BJ (cell line): Measurements from ENCODE around the gene SERGEF. TPM values are rescaled to one million over a fixed set of nuclear protein-coding genes. Genes with fewer than 3 reads are reported as not detected.

Experiments used
- CTCF ChIA-PET: fragments of 350-600 bp; formaldehyde crosslinking; extraction: SDS; loops from one replicate; lab custom pipeline; 2021; ENCODE audit warnings: antibody characterized with exemption, inconsistent platforms; lab: Yijun Ruan, JAX
- POLR2A ChIA-PET: fragments of 300-600 bp; sonication (Branson Sonifier 250); formaldehyde crosslinking; extraction: SDS; loops from one replicate; lab custom pipeline; 2021; ENCODE audit warnings: antibody characterized with exemption; lab: Charles Lee
- DNase-seq: peaks from one replicate; pipeline ENCODE4 v3.0.0-alpha.2; 2011; ENCODE audit warnings: low read depth
- H3K27me3 ChIP-seq: 2 replicates; pipeline ENCODE4 v1.6.0; 2011; ENCODE audit warnings: low read length; ENCODE audit not compliant: control insufficient read depth, insufficient read depth
- H3K36me3 ChIP-seq: 2 replicates; pipeline ENCODE4 v1.5.1; 2011; ENCODE audit warnings: low read length; ENCODE audit not compliant: control insufficient read depth, insufficient read depth
- H3K4me3 ChIP-seq: 2 replicates; pipeline ENCODE4 v1.5.1; 2011; ENCODE audit warnings: low read depth, mild to moderate bottlenecking, control low read depth, low read length
- polyA plus RNA-seq: library from polyadenylated mRNA; depleted of rRNA; stranded (reverse); fragments of >200 nt; gene quantifications from 2 replicates; pipeline ENCODE4 v1.2.3, GENCODE V29; 2011
- TF ChIP-seq, protein P1 (sequence below): IDR thresholded peaks from 2 replicates; pipeline ENCODE4 v1.5.1; 2011; ENCODE audit warnings: low read depth, mild to moderate bottlenecking, control low read depth, inconsistent platforms, low read length, moderate library complexity; ENCODE audit not compliant: insufficient read depth

SERGEF gene
- polyA plus RNA-seq, 1 experiment: 17.4 TPM

- TF ChIP-seq, protein P1, sequence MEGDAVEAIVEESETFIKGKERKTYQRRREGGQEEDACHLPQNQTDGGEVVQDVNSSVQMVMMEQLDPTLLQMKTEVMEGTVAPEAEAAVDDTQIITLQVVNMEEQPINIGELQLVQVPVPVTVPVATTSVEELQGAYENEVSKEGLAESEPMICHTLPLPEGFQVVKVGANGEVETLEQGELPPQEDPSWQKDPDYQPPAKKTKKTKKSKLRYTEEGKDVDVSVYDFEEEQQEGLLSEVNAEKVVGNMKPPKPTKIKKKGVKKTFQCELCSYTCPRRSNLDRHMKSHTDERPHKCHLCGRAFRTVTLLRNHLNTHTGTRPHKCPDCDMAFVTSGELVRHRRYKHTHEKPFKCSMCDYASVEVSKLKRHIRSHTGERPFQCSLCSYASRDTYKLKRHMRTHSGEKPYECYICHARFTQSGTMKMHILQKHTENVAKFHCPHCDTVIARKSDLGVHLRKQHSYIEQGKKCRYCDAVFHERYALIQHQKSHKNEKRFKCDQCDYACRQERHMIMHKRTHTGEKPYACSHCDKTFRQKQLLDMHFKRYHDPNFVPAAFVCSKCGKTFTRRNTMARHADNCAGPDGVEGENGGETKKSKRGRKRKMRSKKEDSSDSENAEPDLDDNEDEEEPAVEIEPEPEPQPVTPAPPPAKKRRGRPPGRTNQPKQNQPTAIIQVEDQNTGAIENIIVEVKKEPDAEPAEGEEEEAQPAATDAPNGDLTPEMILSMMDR: no peak
- Histone ChIP-seq H3K4me3 (no peak overlapping the region), H3K36me3 (peaks cover 1% of the 10 kb centered on the region; the same call in 1 of the 2 replicates), H3K27me3 (no peaks in the 10 kb centered on the region)
- no peak for DNase-seq
- CTCF ChIA-PET: interaction anchor here (0.6 to 27.4 kb wide), 9 partner anchors 8 to 394 kb away, joined by 3 to 533 read pairs (median 6); partner anchors contain the start of genes KCNC1 and SAAL1
- POLR2A ChIA-PET: no interaction called here
Observed at GRCh38 chr11:17992916-17993315, 19.9 kb downstream of the SERGEF start.

DNA sequence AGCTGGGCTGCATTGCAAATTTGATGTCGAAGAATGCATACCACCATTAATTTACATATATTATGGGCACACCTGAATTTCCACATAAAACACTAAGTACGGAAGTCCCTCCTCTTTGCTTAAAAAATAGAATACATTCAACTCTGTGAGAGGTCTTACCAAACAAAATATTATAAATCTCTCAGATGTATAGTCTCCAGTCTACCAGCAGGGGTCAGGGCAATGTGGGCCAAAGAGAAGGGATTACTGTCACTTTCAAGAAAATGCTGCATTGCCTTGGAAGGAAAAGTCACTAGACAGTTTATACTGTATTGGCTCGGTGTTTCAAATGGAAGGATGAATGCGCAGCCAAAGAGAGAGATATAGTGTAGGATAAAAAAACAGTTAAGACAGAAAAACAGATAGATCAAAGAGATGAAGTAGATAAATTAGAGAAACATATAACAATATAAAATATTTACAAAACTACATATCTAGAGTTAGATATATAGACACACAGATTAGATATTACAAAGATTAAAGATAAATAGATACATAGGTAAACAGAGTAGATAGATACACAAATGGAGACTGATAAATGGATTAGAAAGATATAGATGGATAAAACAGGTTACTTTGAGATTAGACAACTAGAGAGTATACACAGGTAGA lies 20.9 kb downstream of the SERGEF start:
- ChIA-PET CTCF (interaction anchor here (0.6 to 27.4 kb wide), 15 partner anchors 9 to 253 kb away, joined by 3 to 533 read pairs (median 6); partner anchors contain the start of genes KCNC1 and SAAL1), POLR2A (no interaction called here)
- Histone ChIP-seq H3K36me3 (peaks cover 1% of the 10 kb centered on the region; the same call in 1 of the 2 replicates), H3K4me3 (no peak overlapping the region), H3K27me3 (no peaks in the 10 kb centered on the region)
- DNase-seq: no peak
- TF ChIP-seq, protein P1: peak; percentile 89

DNA sequence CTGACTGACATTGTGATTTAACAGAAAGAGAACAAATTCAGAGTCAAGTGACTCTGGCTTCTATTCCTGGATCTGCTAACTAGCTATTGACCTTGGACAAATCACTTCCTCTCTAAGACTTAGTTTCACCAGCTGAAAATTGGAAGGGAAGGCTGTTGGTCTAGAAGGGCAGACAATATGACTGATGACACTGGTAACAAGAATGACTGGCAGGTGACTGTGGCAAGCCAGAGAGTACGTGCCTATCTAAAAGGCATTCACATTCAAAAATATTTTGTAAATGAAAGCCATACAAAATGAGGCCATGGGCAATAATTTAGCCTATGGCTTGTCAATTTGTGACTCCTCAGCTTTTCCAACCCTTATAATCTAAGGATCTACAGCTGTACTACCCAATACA lies 23.5 kb downstream of the SERGEF start:
- ChIA-PET POLR2A (no interaction called here), CTCF (interaction anchor here (1.3 to 27.4 kb wide), 9 partner anchors 10 to 390 kb away, joined by 3 to 533 read pairs (median 13); partner anchors contain the start of genes KCNC1, MYOD1 and SAAL1)
- H3K36me3 ChIP-seq: peaks cover 1% of the 10 kb centered on the region; the same call in 1 of the 2 replicates
- DNase-seq: no peak
- no peaks in the 10 kb centered on the region for H3K27me3 ChIP-seq
- TF ChIP-seq, protein P1: no peak
- H3K4me3 ChIP-seq: no peak overlapping the region

- CTCF ChIA-PET: interaction anchor here (1.1 to 27.4 kb wide), 9 partner anchors 9 to 390 kb away, joined by 3 to 533 read pairs (median 12); partner anchors contain the start of gene KCNC1
- DNase-seq: no peak
Observed at GRCh38 chr11:17988465-17988864, 24.4 kb downstream of the SERGEF start.

GRCh38 chr11:17987826-17988225 lies 25.0 kb downstream of the SERGEF start:
- ChIA-PET POLR2A (no interaction called here), CTCF (interaction anchor here (1.1 to 27.4 kb wide), 9 partner anchors 9 to 389 kb away, joined by 3 to 533 read pairs (median 10); partner anchors contain the start of genes KCNC1 and SAAL1)
- DNase-seq: no peak
- H3K27me3 ChIP-seq: no peaks in the 10 kb centered on the region
- H3K4me3 ChIP-seq: no peak overlapping the region
- TF ChIP-seq, protein P1: no peak
- no peaks in the 10 kb centered on the region; the same call in 1 of the 2 replicates for H3K36me3 ChIP-seq

More at GRCh38 chr11:17988465-17988864, 24.4 kb downstream of the SERGEF start:
- TF ChIP-seq, protein P1: no peak
- Histone ChIP-seq H3K27me3 (no peaks in the 10 kb centered on the region), H3K4me3 (no peak overlapping the region), H3K36me3 (peaks cover 1% of the 10 kb centered on the region; the same call in 1 of the 2 replicates)
- POLR2A ChIA-PET: no interaction called here
